SK-N-SH (cell line): ENCODE data around the gene REC114. TPM values are rescaled to one million over a fixed set of nuclear protein-coding genes. Genes with fewer than 3 reads are reported as not detected.

Source experiments
- CTCF ChIA-PET: fragments of 300-600, 350-600 bp; formaldehyde crosslinking; extraction: SDS; loops from one replicate; lab custom pipeline; 2021; lab: Yijun Ruan, JAX
- POLR2A ChIA-PET: fragments of 350-600 bp; sonication (Branson Sonifier 250); formaldehyde crosslinking; extraction: SDS; loops from one replicate; lab custom pipeline; 2020; ENCODE audit warnings: antibody characterized with exemption, inconsistent platforms; lab: Yijun Ruan, JAX
- DNase-seq: peaks from one replicate; pipeline ENCODE4 v3.0.0; 2012
- H2AFZ ChIP-seq: fragments of 200-600 bp; sonication (generic); 2 replicates; pipeline ENCODE4 v1.8.1; 2016; ENCODE audit warnings: antibody characterized with exemption, mild to moderate bottlenecking, low read depth
- H3F3A ChIP-seq: fragments of 200-600 bp; sonication (generic); replicated peaks from 2 replicates; pipeline ENCODE3; 2016; ENCODE audit warnings: antibody characterized with exemption, mild to moderate bottlenecking; ENCODE audit not compliant: insufficient read depth
- H3K27ac ChIP-seq, 2 experiments: fragments of 200-500 bp in 1 of 2; fragments of 200-600 bp in 1 of 2; sonication (Bioruptor generic) in 1 of 2; sonication (generic), shearing (Covaris generic) in 1 of 2; 2 replicates each; pipeline versions ENCODE4 v1.5.1 to v1.6.1; 2014 to 2016; ENCODE audit warnings: low read depth in 2 of 2, inconsistent platforms in 1 of 2, low read length in 1 of 2, mild to moderate bottlenecking in 1 of 2, mixed read lengths in 1 of 2
- H3K27me3 ChIP-seq: fragments of 200-600 bp; sonication (generic), shearing (Covaris generic); 2 replicates; pipeline ENCODE4 v1.6.1; 2016; ENCODE audit warnings: mixed run types; ENCODE audit not compliant: insufficient read depth
- H3K36me3 ChIP-seq, 2 experiments: fragments of 200-500 bp in 1 of 2; fragments of 200-600 bp in 1 of 2; sonication (Bioruptor generic) in 1 of 2; sonication (generic) in 1 of 2; replicated peaks in 1 of 2; 2 replicates each; pipeline versions ENCODE3 to v1.5.1; 2014 to 2016; ENCODE audit warnings: low read length in 1 of 2, mild to moderate bottlenecking in 1 of 2; ENCODE audit not compliant: insufficient read depth in 2 of 2, control insufficient read depth in 1 of 2
- H3K4me1 ChIP-seq, 2 experiments: fragments of 200-500 bp in 1 of 2; fragments of 200-600 bp in 1 of 2; sonication (Bioruptor generic) in 1 of 2; sonication (generic), shearing (Covaris generic) in 1 of 2; 2 replicates each; pipeline versions ENCODE4 v1.5.1 to v1.6.1; 2014 to 2016; ENCODE audit warnings: low read depth in 1 of 2, low read length in 1 of 2, mixed run types in 1 of 2; ENCODE audit not compliant: insufficient read depth in 2 of 2, control insufficient read depth in 1 of 2
- H3K4me2 ChIP-seq: fragments of 200-600 bp; sonication (generic), shearing (Covaris generic); 2 replicates; pipeline ENCODE4 v1.6.1; 2017; ENCODE audit warnings: mixed run types
- H3K4me3 ChIP-seq, 2 experiments: fragments of 200-500 bp in 1 of 2; fragments of 200-600 bp in 1 of 2; sonication (Bioruptor generic) in 1 of 2; sonication (generic), shearing (Covaris generic) in 1 of 2; 2 replicates each; pipeline versions ENCODE4 v1.5.1 to v1.8.1; 2014 to 2016; ENCODE audit warnings: low read depth in 2 of 2, inconsistent platforms in 1 of 2, low read length in 1 of 2, mild to moderate bottlenecking in 1 of 2, mixed read lengths in 1 of 2, moderate library complexity in 1 of 2
- H3K79me2 ChIP-seq: fragments of 200-600 bp; sonication (generic); 2 replicates; pipeline ENCODE4 v1.8.1; 2017; ENCODE audit warnings: mild to moderate bottlenecking; ENCODE audit not compliant: insufficient read depth
- H3K9ac ChIP-seq: fragments of 200-600 bp; sonication (generic); 2 replicates; pipeline ENCODE4 v1.6.1; 2017; ENCODE audit warnings: mixed run types
- H3K9me2 ChIP-seq: fragments of 200-600 bp; sonication (generic); 2 replicates; pipeline ENCODE4 v1.6.1; 2017; ENCODE audit warnings: mixed run types
- H3K9me3 ChIP-seq: fragments of 200-600 bp; sonication (generic); 2 replicates; pipeline ENCODE4 v1.6.1; 2017; ENCODE audit warnings: mixed run types, mild to moderate bottlenecking, moderate library complexity
- H4K20me1 ChIP-seq: fragments of 200-600 bp; sonication (generic); 2 replicates; pipeline ENCODE4 v1.6.1; 2017; ENCODE audit warnings: mild to moderate bottlenecking, mixed run types; ENCODE audit not compliant: insufficient read depth
- EZH2phosphoT487 ChIP-seq: fragments of 200-600 bp; sonication (generic); IDR thresholded peaks from 2 replicates; pipeline ENCODE4 v1.6.1; 2017; ENCODE audit warnings: low read depth, mixed run types, mild to moderate bottlenecking, antibody characterized with exemption, moderate library complexity, borderline replicate concordance
- FOSL2 ChIP-seq: IDR thresholded peaks from 2 replicates; pipeline ENCODE4 v1.4.0; 2012; ENCODE audit warnings: low read depth, mild to moderate bottlenecking, moderate library complexity, borderline replicate concordance
- GATA2 ChIP-seq: sonication (generic); formaldehyde crosslinking; IDR thresholded peaks from 2 replicates; pipeline ENCODE4 v1.5.0; 2020; ENCODE audit warnings: mild to moderate bottlenecking, missing genetic modification reagents
- JUND ChIP-seq: IDR thresholded peaks from 2 replicates; pipeline ENCODE4 v1.4.0; 2012
- MEF2A ChIP-seq: IDR thresholded peaks from 2 replicates; pipeline ENCODE4 v1.4.0; 2012; ENCODE audit warnings: low read depth, borderline replicate concordance
- MXI1 ChIP-seq: IDR thresholded peaks from 2 replicates; pipeline ENCODE4 v1.6.1; 2012; ENCODE audit warnings: mild to moderate bottlenecking, low read depth, low read length, improper control_type of control experiment
- NRF1 ChIP-seq: IDR thresholded peaks from 2 replicates; pipeline ENCODE4 v1.6.1; 2012; ENCODE audit warnings: low read depth, mild to moderate bottlenecking, low read length
- PBX3 ChIP-seq: IDR thresholded peaks from 2 replicates; pipeline ENCODE4; 2012
- RAD21 ChIP-seq: IDR thresholded peaks from 2 replicates; pipeline ENCODE4 v1.6.1; 2012; ENCODE audit warnings: mild to moderate bottlenecking, low read length
- TCF12 ChIP-seq: IDR thresholded peaks from 2 replicates; pipeline ENCODE4 v1.4.0; 2012
- USF1 ChIP-seq: IDR thresholded peaks from 2 replicates; pipeline ENCODE4 v1.4.0; 2012; ENCODE audit warnings: low read depth, borderline replicate concordance
- USF2 ChIP-seq: fragments of 150-350 bp; IDR thresholded peaks from 2 replicates; pipeline ENCODE4 v1.6.1; 2017; ENCODE audit warnings: antibody characterized with exemption, low read length, low read depth, borderline replicate concordance
- ZBTB33 ChIP-seq: IDR thresholded peaks from 2 replicates; pipeline ENCODE4 v1.4.0; 2012; ENCODE audit warnings: low read depth, borderline replicate concordance
- WGBS: methylation state at CpG from one replicate; pipeline ENCODE4 v1.1.6; 2017; ENCODE audit warnings: low lambda C conversion rate; 5-methylcytosine and 5-hydroxymethylcytosine counted together
- polyA plus RNA-seq, 3 experiments: library from polyadenylated mRNA; depleted of rRNA; stranded (reverse); fragments of >200 nt; gene quantifications; 2 replicates each; pipeline ENCODE4 v1.2.3, GENCODE V29; 2012
- TF ChIP-seq, protein P1 (sequence below): fragments of 200-600 bp; sonication (generic); IDR thresholded peaks from 2 replicates; pipeline ENCODE4 v1.6.1; 2017; ENCODE audit warnings: antibody characterized with exemption, mild to moderate bottlenecking, moderate library complexity

REC114 gene
- polyA plus RNA-seq, 1 of the 3 experiments (the other 2 are of a cell fraction) = not detected

DNA sequence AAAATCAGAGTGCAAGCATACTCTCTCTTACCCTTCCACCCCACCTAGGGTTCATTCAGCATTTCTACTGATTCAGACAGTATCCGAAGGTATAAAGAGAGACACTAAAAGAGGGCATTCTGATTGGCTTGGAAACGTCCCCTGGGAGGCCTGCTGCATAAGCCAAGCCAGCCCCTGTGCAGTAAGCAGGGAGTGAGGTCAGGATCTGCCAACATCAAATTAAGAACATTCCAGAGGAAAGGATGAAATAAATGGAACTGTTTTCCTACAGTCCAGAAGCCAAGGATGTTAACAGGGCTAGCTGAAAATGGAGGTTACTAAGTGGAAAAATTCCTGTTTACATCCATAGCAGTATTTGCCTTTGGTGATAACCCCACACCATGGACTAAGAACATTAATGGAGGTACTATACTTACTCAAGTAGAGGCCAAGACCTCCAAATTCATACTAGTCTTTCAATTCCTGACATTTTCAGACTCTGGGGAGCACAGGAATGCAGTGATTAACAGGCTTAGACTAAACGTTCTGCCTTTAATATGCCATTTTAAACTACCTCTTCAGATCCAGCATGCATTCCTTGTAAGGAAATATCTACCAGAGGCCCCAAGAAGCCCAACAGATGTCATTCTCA, 155.7 kb downstream of the REC114 start:
- no peak overlapping the region for H3K4me2 ChIP-seq
- H3K9ac ChIP-seq = no peak overlapping the region
- 81% methylated on average over 3 of the region's 3 CpGs for WGBS
- H4K20me1 ChIP-seq = peaks cover 98% of the 10 kb centered on the region
- H3K9me2 ChIP-seq = no peaks in the 10 kb centered on the region
- peaks cover 98% of the 10 kb centered on the region for H3K79me2 ChIP-seq
- peaks cover 33 to 41% of the 10 kb centered on the region in 2 experiments for H3K4me1 ChIP-seq
- H3K27ac ChIP-seq = no peak overlapping the region
- CTCF ChIA-PET = interaction anchor here (0.9 to 1.1 kb wide), 2 partner anchors 38 to 293 kb away, joined by 3 read pairs; no protein-coding TSS in a partner anchor
- no peak overlapping the region for H3K4me3 ChIP-seq
- H3K36me3 ChIP-seq = peaks cover 4 to 8% of the 10 kb centered on the region in 2 experiments
- no peak overlapping the region for H2AFZ ChIP-seq
- H3K27me3 ChIP-seq = no peaks in the 10 kb centered on the region
- TF ChIP-seq FOSL2 (no peak), MEF2A (no peak), GATA2 (CRISPR knock-in tag) (no peak), MXI1 (no peak), JUND (no peak), ZBTB33 (no peak), USF2 (no peak), PBX3 (no peak), USF1 (no peak), NRF1 (no peak), RAD21 (no peak)
- TF ChIP-seq, all 33 proteins: peak for 0
- Histone ChIP-seq H3K9me3 (no peaks in the 10 kb centered on the region), H3F3A (peaks cover 18% of the 10 kb centered on the region)
- POLR2A ChIA-PET = no interaction called here
- no peak for DNase-seq

DNA sequence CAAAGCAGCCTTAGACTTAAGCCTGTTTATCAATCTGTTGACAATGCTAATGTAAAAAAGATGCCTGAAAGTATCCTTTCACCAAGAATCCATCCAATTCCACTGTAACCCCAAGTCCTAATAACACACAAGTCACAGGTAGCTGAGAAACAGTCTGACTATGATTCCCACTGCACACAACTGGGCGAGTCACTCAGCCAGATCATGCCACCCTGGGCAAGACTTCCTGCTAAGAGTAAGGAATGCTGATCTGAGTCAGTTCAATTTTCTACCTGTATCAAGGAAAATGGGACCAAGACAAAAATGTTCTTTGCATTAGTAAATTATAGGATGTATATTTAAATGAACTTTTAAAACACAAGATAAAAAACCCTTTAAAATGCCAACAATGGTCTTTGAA, 157.0 kb downstream of the REC114 start:
- TF ChIP-seq TCF12 (peak; percentile 17; the same call in 1 of the 2 replicates), JUND (peak; percentile 26; the same call in 1 of the 2 replicates), FOSL2 (peak; percentile 65; the same call in 1 of the 2 replicates), MXI1 (no peak), EZH2phosphoT487 (no peak), GATA2 (CRISPR knock-in tag) (no peak)
- TF ChIP-seq, protein P1, sequence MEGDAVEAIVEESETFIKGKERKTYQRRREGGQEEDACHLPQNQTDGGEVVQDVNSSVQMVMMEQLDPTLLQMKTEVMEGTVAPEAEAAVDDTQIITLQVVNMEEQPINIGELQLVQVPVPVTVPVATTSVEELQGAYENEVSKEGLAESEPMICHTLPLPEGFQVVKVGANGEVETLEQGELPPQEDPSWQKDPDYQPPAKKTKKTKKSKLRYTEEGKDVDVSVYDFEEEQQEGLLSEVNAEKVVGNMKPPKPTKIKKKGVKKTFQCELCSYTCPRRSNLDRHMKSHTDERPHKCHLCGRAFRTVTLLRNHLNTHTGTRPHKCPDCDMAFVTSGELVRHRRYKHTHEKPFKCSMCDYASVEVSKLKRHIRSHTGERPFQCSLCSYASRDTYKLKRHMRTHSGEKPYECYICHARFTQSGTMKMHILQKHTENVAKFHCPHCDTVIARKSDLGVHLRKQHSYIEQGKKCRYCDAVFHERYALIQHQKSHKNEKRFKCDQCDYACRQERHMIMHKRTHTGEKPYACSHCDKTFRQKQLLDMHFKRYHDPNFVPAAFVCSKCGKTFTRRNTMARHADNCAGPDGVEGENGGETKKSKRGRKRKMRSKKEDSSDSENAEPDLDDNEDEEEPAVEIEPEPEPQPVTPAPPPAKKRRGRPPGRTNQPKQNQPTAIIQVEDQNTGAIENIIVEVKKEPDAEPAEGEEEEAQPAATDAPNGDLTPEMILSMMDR = no peak
- ChIA-PET POLR2A (no interaction called here), CTCF (interaction anchor here (1.5 kb wide), 1 partner anchor 23 kb away, joined by 3 read pairs; no protein-coding TSS in a partner anchor)
- 81% methylated on average over 1 of the region's 1 CpG for WGBS
- Histone ChIP-seq H3K4me3 (no peak overlapping the region), H3K9ac (no peak overlapping the region), H3K9me2 (no peaks in the 10 kb centered on the region), H3K36me3 (peaks cover 4 to 12% of the 10 kb centered on the region in 2 experiments), H3K9me3 (no peaks in the 10 kb centered on the region), H3K4me2 (peak overlapping the region; percentile 6; the same call in 1 of the 2 replicates), H4K20me1 (peaks cover 97% of the 10 kb centered on the region), H3F3A (peaks cover 18% of the 10 kb centered on the region), H3K27me3 (no peaks in the 10 kb centered on the region), H2AFZ (no peak overlapping the region), H3K79me2 (peaks cover 98% of the 10 kb centered on the region), H3K4me1 (peaks cover 25 to 41% of the 10 kb centered on the region in 2 experiments), H3K27ac (peak overlapping the region in 1 of 2 experiments; percentile 45; a peak in 2 of 4 replicates)
- DNase-seq = no peak
